GM13977 (cell line): ENCODE results near the gene MAST4.

Experiments used
- DNase-seq: peaks from one replicate; pipeline ENCODE4 v3.0.0; 2012; ENCODE audit warnings: low spot score
- in situ Hi-C: fragments of 300-500 bp; cut with MboI; formaldehyde crosslinking; loops from one replicate; pipeline ENCODE4 v1.12.0; 2022; ENCODE audit warnings: low sequenced_read_pairs, low pct_unique_long_range_greater_than_20kb, mixed read lengths, inconsistent platforms; ENCODE audit not compliant: unreplicated experiment
- TF ChIP-seq, protein P1 (sequence below): IDR thresholded peaks from 2 replicates; pipeline ENCODE4 v1.5.1; 2012; ENCODE audit warnings: mild to moderate bottlenecking, control low read depth; ENCODE audit not compliant: insufficient read depth; ENCODE audit errors: extremely low read depth, missing control alignments

MAST4 gene

GRCh38 chr5:67051164-67051563, 455.0 kb downstream of the MAST4 start:
- TF ChIP-seq, protein P1, sequence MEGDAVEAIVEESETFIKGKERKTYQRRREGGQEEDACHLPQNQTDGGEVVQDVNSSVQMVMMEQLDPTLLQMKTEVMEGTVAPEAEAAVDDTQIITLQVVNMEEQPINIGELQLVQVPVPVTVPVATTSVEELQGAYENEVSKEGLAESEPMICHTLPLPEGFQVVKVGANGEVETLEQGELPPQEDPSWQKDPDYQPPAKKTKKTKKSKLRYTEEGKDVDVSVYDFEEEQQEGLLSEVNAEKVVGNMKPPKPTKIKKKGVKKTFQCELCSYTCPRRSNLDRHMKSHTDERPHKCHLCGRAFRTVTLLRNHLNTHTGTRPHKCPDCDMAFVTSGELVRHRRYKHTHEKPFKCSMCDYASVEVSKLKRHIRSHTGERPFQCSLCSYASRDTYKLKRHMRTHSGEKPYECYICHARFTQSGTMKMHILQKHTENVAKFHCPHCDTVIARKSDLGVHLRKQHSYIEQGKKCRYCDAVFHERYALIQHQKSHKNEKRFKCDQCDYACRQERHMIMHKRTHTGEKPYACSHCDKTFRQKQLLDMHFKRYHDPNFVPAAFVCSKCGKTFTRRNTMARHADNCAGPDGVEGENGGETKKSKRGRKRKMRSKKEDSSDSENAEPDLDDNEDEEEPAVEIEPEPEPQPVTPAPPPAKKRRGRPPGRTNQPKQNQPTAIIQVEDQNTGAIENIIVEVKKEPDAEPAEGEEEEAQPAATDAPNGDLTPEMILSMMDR, result no peak
- in situ Hi-C loops, result no loop called here

DNA sequence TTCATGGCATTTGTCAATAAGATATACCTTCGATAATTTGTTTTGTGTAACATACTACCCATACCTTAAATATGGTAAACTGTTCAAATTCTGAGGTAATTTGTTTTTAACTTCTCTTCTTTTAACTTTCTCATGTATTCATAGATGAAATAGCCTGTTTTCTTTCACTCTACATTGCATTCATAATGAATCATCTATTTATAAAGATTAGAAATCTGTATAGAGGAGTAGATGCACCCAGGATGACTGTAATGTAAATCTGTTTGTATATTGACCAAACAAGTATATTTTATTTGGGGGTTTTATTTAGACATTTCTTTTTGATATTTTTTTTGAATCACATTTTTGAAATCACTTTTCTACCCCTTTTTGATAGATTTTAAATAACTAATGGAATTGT, 455.8 kb downstream of the MAST4 start:
- DNase-seq, result no peak
- TF ChIP-seq, protein P1, result no peak
- in situ Hi-C loops, result no loop called here

More at GRCh38 chr5:67051164-67051563, 455.0 kb downstream of the MAST4 start:
- DNase-seq, result no peak

- TF ChIP-seq, protein P1, result no peak
- in situ Hi-C loops, result no loop called here
- DNase-seq, result no peak
Measured at GRCh38 chr5:67053229-67053628, 457.0 kb downstream of the MAST4 start.

GRCh38 chr5:67058998-67059743, 463.0 kb downstream of the MAST4 start:
- in situ Hi-C loops, result no loop called here
- TF ChIP-seq, protein P1, result no peak
- no peak for DNase-seq

GRCh38 chr5:67059744-67060490, 463.7 kb downstream of the MAST4 start:
- in situ Hi-C loops, result no loop called here
- no peak for DNase-seq
- TF ChIP-seq, protein P1, result no peak

GRCh38 chr5:67061511-67061910, 465.3 kb downstream of the MAST4 start:
- TF ChIP-seq, protein P1, result no peak
- DNase-seq, result no peak
- in situ Hi-C loops, result no loop called here
